K562 (cell line): ENCODE measurements around the gene UBASH3B. TPM values are rescaled to one million over a fixed set of nuclear protein-coding genes. Genes with fewer than 3 reads are reported as not detected.

Experiments
- ATAC-seq: fragments of 200-7000 bp; cut with Tn5 transposase; 3 replicates; pipeline ENCODE4 v1.9.1; 2020; ENCODE audit warnings: moderate library complexity
- BruUV-seq: library from RNA; stranded (reverse); fragments of 400-500 nt; replicated peaks from 2 replicates; lab custom pipeline; 2021; lab: Mats Ljungman, UMichigan
- CTCF ChIA-PET: fragments of 300-600 bp; formaldehyde crosslinking; extraction: SDS; loops from one replicate; lab custom pipeline; 2021; ENCODE audit warnings: low intra/inter-chr PET ratio; lab: Yijun Ruan, JAX
- POLR2A ChIA-PET: fragments of 300-600, 350-650 bp; sonication (Branson Sonifier 250); formaldehyde crosslinking; extraction: SDS; loops from one replicate; lab custom pipeline; 2021; ENCODE audit warnings: antibody characterized with exemption, inconsistent platforms; lab: Yijun Ruan, JAX
- DNase-seq, 4 experiments: peaks; one replicate each; pipeline versions ENCODE4 v3.0.0 to v3.0.0-alpha.2; 2011 to 2018; ENCODE audit warnings: low spot score in 3 of 4, mixed read lengths in 3 of 4; ENCODE audit errors: extremely low read depth in 1 of 4
- FAIRE-seq: peaks from 2 replicates; lab custom pipeline; 2011; peaks lifted over from hg19 to GRCh38; lab: Jason Lieb, UNC
- H2AFZ ChIP-seq: 2 replicates; pipeline ENCODE4 v1.6.0; 2011; ENCODE audit warnings: low read depth, low read length, control low read depth, inconsistent platforms
- H3K27ac ChIP-seq: fragments of 200-600 bp; 3 replicates; pipeline ENCODE4 v1.8.0; 2011; ENCODE audit warnings: low read depth, mild to moderate bottlenecking, control low read depth, inconsistent platforms, low read length, moderate library complexity, mixed read lengths; ENCODE audit errors: extremely low read depth
- H3K27me3 ChIP-seq, 2 experiments: fragments of 300-600 bp in 1 of 2; 2 replicates in 1 of 2; 3 replicates in 1 of 2; pipeline versions ENCODE4 v1.6.0 to v1.8.0; 2011; ENCODE audit warnings: inconsistent platforms in 2 of 2, low read length in 2 of 2, mild to moderate bottlenecking in 1 of 2, mixed read lengths in 1 of 2, moderate library complexity in 1 of 2; ENCODE audit not compliant: control insufficient read depth in 2 of 2, insufficient read depth in 2 of 2
- H3K36me3 ChIP-seq: fragments of 300-600 bp; 3 replicates; pipeline ENCODE4 v1.8.0; 2011; ENCODE audit warnings: mild to moderate bottlenecking, low read length, inconsistent platforms; ENCODE audit not compliant: control insufficient read depth, insufficient read depth
- H3K4me1 ChIP-seq, 2 experiments: fragments of 200-600 bp in 1 of 2; replicated peaks in 1 of 2; 2 replicates in 1 of 2; 3 replicates in 1 of 2; pipeline versions ENCODE4 v1.5.1 to v1.8.0; 2011; ENCODE audit warnings: inconsistent platforms in 2 of 2, low read length in 2 of 2, mild to moderate bottlenecking in 1 of 2, mixed read lengths in 1 of 2, moderate library complexity in 1 of 2; ENCODE audit not compliant: control insufficient read depth in 2 of 2, insufficient read depth in 2 of 2
- H3K4me2 ChIP-seq: 2 replicates; pipeline ENCODE4 v1.6.1; 2011; ENCODE audit warnings: low read length, control low read depth, inconsistent platforms, mixed read lengths; ENCODE audit not compliant: insufficient read depth
- H3K4me3 ChIP-seq: fragments of 200-600 bp; sonication (generic), shearing (Covaris generic); 2 replicates; pipeline ENCODE4 v1.5.1; 2016; ENCODE audit warnings: control low read depth, inconsistent platforms
- H3K79me2 ChIP-seq: fragments of 200-600 bp; 3 replicates; pipeline ENCODE4 v1.8.0; 2011; ENCODE audit warnings: low read length, inconsistent platforms; ENCODE audit not compliant: control insufficient read depth, insufficient read depth
- H3K9ac ChIP-seq, 2 experiments: 2 replicates each; pipeline versions ENCODE4 v1.6.0 to v1.6.1; 2011; ENCODE audit warnings: low read depth in 2 of 2, low read length in 2 of 2, control low read depth in 1 of 2, inconsistent platforms in 1 of 2, mild to moderate bottlenecking in 1 of 2, mixed read lengths in 1 of 2; ENCODE audit not compliant: insufficient read depth in 1 of 2
- H3K9me1 ChIP-seq: one replicate; pipeline ENCODE4 v1.6.0; 2011; ENCODE audit warnings: inconsistent platforms, mild to moderate bottlenecking, low read length, moderate library complexity; ENCODE audit not compliant: control insufficient read depth, insufficient read depth
- H3K9me3 ChIP-seq: replicated peaks from 2 replicates; pipeline ENCODE4 v1.5.1; 2011; ENCODE audit warnings: low read depth, low read length, inconsistent platforms; ENCODE audit not compliant: control insufficient read depth, insufficient read depth
- H4K20me1 ChIP-seq: replicated peaks from 2 replicates; pipeline ENCODE4 v1.6.1; 2011; ENCODE audit warnings: low read length, inconsistent platforms, mixed read lengths; ENCODE audit not compliant: control insufficient read depth, insufficient read depth
- BCLAF1 ChIP-seq, 2 experiments: fragments of 450-650 bp in 1 of 2; IDR thresholded peaks; 2 replicates each; pipeline ENCODE4 v1.6.1; 2011 to 2017; ENCODE audit warnings: low read depth in 2 of 2, antibody characterized with exemption in 1 of 2, borderline replicate concordance in 1 of 2, low read length in 1 of 2, mild to moderate bottlenecking in 1 of 2, mixed read lengths in 1 of 2; ENCODE audit not compliant: control insufficient read depth in 1 of 2
- DMBX1 ChIP-seq: fragments of 250-450 bp; sonication (Bioruptor Pico); IDR thresholded peaks from 2 replicates; pipeline ENCODE4 v1.8.0; 2022; ENCODE audit warnings: inconsistent platforms, mild to moderate bottlenecking, moderate library complexity, borderline replicate concordance
- POLR2B ChIP-seq: fragments of 450-650 bp; IDR thresholded peaks from 2 replicates; pipeline ENCODE4 v1.6.1; 2018; ENCODE audit warnings: low read depth; ENCODE audit not compliant: partially characterized antibody
- TAF15 ChIP-seq: fragments of 200-400 bp; formaldehyde crosslinking; IDR thresholded peaks from 2 replicates; pipeline ENCODE4 v1.6.1; 2017; ENCODE audit warnings: mild to moderate bottlenecking, low read depth, low read length, moderate library complexity
- TBP ChIP-seq: optimal IDR thresholded peaks from 2 replicates; pipeline ENCODE3; 2011; ENCODE audit warnings: low read depth, low read length, improper control_type of control experiment
- ZNF232 ChIP-seq: sonication (generic); formaldehyde crosslinking; IDR thresholded peaks from 2 replicates; pipeline ENCODE4 v1.8.0; 2022; ENCODE audit warnings: mild to moderate bottlenecking, missing genetic modification reagents
- ZNF778 ChIP-seq: fragments of 450-650 bp; formaldehyde crosslinking; IDR thresholded peaks from 2 replicates; pipeline ENCODE4 v1.4.0; 2020; ENCODE audit warnings: mild to moderate bottlenecking, moderate library complexity
- WGBS: fragments of 100-300 bp; shearing (Covaris generic); methylation state at CpG from one replicate; pipeline ENCODE4 v1.1.6; 2016; ENCODE audit warnings: low coverage, mixed read lengths; ENCODE audit not compliant: insufficient coverage; ENCODE audit errors: missing lambda C conversion rate; 5-methylcytosine and 5-hydroxymethylcytosine counted together
- in situ Hi-C: fragments of 300-500 bp; cut with MboI; formaldehyde crosslinking; loops from 4 replicates; pipeline ENCODE4 v1.15.0; 2018; ENCODE audit warnings: inconsistent platforms, mixed read lengths
- intact Hi-C: fragments of 100-400 bp; cut with micrococcal nuclease; formaldehyde crosslinking; loops from 2 replicates; pipeline ENCODE4 v1.14.2; 2022
- polyA plus RNA-seq, 8 experiments: library from polyadenylated mRNA; depleted of rRNA in 4 of 8; stranded (reverse) in 5 of 8; unstranded in 3 of 8; fragments of >200 nt; fragmentation: Nextera tagmentation in 2 of 8; fragmentation: Illumina TruSeq in 1 of 8; extraction: Ambion mirVana in 2 of 8; extraction: Trizol in 1 of 8; gene quantifications; 2 replicates each; pipeline versions ENCODE4 v1.2.1 to v1.2.3, GENCODE V29; 2011 to 2014; ENCODE audit warnings: inconsistent platforms in 1 of 8, missing spikeins in 1 of 8
- total RNA-seq, 7 experiments: library from RNA; depleted of rRNA in 6 of 7; stranded (reverse); fragments of >200 nt in 6 of 7; fragmentation: Illumina TruSeq in 2 of 7; extraction: Trizol in 2 of 7; gene quantifications; 2 replicates each; pipeline versions ENCODE4 v1.2.1 to v1.2.3, GENCODE V29; 2011 to 2021; ENCODE audit warnings: low replicate concordance in 1 of 7
- TF ChIP-seq, protein P1 (sequence below): fragments of 250-450 bp; sonication (Bioruptor Pico); IDR thresholded peaks from 2 replicates; pipeline ENCODE4 v1.5.0; 2021; ENCODE audit warnings: mild to moderate bottlenecking, moderate library complexity
- TF ChIP-seq, protein P2 (sequence below): fragments of 450-650 bp; IDR thresholded peaks from 2 replicates; pipeline ENCODE4 v1.6.1; 2017; ENCODE audit warnings: mild to moderate bottlenecking, moderate library complexity

Gene UBASH3B
- total and polyA plus RNA-seq, 9 of the 15 experiments (the other 6 are each of a cell fraction or from before 2014, with no cell fraction given), result 0.01 to 0.31 (median 0.08) TPM; not detected in 2

DNA sequence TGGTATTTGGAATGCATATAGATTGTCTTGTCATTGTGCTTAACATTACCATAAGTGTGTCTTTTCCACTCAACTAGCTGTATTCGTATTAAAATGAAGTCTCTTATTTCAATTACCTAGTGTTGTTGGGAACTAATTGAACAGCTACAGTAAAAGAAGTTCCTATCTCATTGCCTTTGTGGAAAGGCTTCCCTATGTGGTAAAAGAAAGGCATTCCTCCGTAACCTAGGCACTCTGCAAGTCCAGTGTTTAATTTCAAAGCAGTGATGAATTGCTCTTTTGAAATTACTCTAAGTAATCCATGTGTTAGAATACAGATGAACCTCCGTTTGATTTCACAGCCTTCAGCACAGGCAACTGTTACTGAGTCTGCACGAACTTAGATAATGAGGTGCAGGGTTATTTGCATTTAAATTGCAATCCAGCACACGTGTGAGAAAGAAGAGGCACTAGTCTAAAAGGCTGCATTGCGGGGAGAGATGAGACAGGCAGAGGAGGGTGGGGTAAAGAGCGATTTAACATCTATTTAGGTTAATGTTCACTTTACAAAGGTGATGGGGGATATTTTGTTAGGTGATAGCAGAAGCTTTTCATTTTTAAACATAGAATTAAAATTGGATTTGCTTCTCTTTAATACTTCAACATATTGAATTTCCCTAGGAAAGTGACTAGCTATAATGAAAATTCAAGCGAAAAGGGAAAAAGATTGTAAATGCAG, 157.8 kb downstream of the UBASH3B start:
- intact Hi-C loops, result no loop called here
- under 1% methylated on average over 8 of the region's 8 CpGs for WGBS
- Histone ChIP-seq H3K4me2 (no peak overlapping the region), H3K79me2 (no peaks in the 10 kb centered on the region), H3K9ac (no peak overlapping the region), H2AFZ (no peak overlapping the region), H3K4me1 (no peaks in the 10 kb centered on the region), H3K27ac (no peak overlapping the region), H4K20me1 (no peaks in the 10 kb centered on the region), H3K36me3 (no peaks in the 10 kb centered on the region), H3K4me3 (no peak overlapping the region), H3K27me3 (no peaks in the 10 kb centered on the region), H3K9me1 (no peaks in the 10 kb centered on the region), H3K9me3 (no peaks in the 10 kb centered on the region)
- ATAC-seq (no peak), DNase-seq (no peak), FAIRE-seq (no peak)
- BruUV-seq, result no TSS peak
- TF ChIP-seq POLR2B, result no peak
- TF ChIP-seq, protein P1, sequence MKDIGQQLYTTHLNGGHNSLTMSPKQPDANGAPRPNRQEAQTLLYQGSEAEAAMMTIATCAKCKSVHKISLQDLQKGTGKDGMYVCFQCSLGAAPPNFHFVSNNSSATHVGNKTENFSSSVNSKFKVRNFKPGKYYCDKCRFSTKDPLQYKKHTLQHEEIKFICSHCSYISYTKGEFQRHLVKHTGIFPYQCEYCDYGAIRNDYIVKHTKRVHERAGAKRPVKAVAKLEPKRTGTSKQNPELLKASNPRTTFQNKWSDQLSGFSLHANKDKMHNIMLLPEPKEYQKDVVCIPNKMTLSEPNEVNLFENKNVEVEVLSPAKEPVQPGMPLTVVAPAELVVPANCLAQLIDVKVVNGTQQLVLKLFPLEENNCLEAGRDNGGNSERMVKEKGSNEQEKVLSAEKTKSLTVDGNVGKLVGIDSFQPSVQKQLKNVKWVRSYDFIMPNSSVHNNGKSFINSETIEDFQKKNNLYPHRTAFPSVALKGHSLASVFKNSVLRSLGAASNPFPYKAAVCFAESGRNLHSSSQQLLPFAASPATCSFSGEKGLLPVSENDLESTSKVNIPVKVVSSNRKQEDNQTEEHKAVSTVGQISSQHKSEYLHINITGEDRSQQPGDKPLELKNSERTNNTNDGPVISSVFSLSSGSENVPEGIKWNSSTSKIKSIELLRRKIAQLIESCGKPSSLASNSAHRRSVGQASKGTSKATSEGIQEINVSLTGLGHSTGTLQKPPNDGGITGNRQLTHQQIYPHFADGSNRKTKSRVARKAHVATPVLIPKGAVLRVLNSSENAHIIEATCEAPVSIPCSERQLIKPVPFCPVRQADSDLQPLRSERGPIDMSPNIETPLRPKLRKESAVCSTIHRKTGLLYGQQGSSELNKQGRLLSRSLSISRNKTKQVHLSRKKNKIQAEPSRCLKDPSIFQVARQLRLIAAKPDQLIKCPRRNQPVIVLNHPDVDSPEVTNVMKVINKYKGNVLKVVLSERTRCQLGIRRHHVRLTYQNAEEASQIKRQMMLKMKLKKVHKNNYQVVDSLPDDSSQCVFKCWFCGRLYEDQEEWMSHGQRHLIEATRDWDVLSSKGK (CRISPR knock-in tag), result no peak
- TF ChIP-seq TAF15, result no peak
- no peak for TF ChIP-seq DMBX1 (CRISPR knock-in tag)
- no peak for TF ChIP-seq BCLAF1 (IDR thresholded peaks at IDR 0.05; ENCODE audit: borderline replicate concordance in 1 of 2, control insufficient read depth in 1 of 2, low read depth in 2 of 2, low read length in 1 of 2)
- TF ChIP-seq TBP, result no peak
- TF ChIP-seq, protein P2, sequence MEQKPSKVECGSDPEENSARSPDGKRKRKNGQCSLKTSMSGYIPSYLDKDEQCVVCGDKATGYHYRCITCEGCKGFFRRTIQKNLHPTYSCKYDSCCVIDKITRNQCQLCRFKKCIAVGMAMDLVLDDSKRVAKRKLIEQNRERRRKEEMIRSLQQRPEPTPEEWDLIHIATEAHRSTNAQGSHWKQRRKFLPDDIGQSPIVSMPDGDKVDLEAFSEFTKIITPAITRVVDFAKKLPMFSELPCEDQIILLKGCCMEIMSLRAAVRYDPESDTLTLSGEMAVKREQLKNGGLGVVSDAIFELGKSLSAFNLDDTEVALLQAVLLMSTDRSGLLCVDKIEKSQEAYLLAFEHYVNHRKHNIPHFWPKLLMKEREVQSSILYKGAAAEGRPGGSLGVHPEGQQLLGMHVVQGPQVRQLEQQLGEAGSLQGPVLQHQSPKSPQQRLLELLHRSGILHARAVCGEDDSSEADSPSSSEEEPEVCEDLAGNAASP, result no peak
- TF ChIP-seq ZNF778, result no peak
- TF ChIP-seq ZNF232 (CRISPR knock-in tag), result no peak
- CTCF ChIA-PET, result no interaction called here
- POLR2A ChIA-PET, result no interaction called here
- in situ Hi-C loops, result no loop called here
